Stimulated activated naive CD4-positive, alpha-beta T cell treated with Interleukin-2 at 50 U/mL for 16 hours (primary cell): ENCODE measurements around the gene ANKIB1.
"Not testable (repeated sequence)": the region's sequence is repeated elsewhere in the genome, so short reads cannot be mapped to it uniquely, and the experiment has no call there.

Experiments used
- DNase-seq: peaks from one replicate; lab custom pipeline; 2025; lab: John Stamatoyannopoulos, UW

Gene ANKIB1

DNA sequence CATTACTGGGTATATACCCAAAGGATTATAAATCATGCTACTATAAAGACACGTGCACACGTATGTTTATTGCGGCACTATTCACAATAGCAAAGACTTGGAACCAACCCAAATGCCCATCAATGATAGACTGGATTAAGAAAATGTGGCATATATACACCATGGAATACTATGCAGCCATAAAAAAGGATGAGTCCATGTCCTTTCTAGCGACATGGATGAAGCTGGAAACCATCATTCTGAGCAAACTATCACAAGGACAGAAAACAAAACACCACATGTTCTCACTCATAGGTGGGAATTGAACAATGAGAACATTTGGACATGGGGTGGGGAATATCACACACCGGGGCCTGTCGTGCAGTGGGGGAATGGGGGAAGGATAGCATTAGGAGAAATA, 164.4 kb downstream of the ANKIB1 start:
- DNase-seq, result not testable (repeated sequence)

GRCh38 chr7:92412745-92413144, 167.0 kb downstream of the ANKIB1 start:
- no peak for DNase-seq

- DNase-seq, result no peak
Observed at GRCh38 chr7:92413550-92413949, 167.8 kb downstream of the ANKIB1 start.

DNA sequence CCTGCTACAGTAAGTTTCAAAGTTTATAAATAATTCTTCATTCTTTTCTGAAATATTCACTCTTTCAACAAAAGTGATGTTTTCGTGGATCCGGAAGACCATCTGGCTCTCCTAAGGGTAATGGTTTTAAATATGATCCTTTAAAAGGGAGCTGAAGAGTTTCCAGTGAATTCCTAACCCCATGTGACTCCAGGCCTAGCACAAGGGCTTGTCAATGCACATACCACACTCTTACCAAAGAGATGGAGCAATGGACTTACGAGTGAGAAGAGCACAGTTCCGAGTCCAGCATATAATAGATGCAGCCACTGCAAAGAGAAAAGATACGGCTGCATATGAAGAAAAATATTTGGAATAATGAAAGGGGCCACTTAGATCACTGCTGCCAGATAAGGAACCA, 169.5 kb downstream of the ANKIB1 start:
- DNase-seq, result no peak

DNA sequence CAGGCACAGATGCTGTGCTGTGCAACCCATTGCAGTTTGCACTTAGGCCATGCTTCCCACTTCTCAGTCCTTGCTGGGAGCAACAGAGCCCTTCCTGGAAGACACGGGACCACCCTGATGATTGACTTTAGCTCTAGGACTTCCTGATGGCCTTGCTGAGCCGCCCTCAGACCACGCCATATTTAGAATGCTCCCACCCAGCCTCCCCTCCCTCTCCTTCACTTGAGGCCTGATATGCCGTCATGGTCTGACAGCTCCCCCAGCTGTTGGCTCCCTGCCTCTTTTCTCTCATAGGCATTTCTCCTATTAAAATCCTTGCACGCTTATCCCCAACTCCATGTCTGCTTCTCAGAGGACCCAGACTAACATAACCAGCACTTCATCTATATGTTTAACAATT, 172.1 kb downstream of the ANKIB1 start:
- no peak for DNase-seq

DNA sequence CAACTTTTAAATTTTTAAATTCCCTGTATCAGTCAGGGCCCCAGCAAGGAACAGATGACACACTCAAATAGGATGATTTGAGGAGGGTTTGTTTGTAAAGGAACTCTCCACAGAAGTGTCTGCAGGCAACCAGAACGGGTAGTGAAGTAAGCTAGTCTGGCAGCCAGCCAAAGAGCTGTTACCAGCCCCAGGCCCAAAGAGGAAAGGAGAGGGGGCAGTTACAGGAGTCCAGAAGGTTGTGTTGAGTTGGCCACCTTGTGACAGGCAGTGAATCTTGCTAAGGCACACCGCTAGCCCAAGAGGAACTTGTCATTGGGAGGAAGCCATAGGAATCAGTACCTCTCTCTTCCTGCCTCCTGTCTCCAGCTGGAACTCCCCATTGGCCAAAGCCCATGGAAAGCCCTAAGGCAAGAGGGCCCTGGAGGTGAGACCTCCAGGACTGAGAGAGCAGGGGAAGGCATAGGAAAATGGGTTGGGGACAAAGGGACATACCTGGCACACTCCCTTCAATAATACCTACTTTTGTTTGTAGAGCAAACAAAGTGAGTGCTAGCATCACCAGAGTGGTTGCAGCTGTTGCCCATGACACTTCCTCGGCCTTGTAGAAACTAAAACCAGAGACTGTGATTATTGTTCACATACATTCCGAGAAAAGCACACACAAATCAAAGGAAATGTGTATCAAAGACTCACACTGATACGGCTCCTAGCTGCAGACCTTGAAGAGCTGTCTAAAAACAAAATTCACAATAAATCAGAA, 176.1 kb downstream of the ANKIB1 start:
- DNase-seq, result no peak

DNA sequence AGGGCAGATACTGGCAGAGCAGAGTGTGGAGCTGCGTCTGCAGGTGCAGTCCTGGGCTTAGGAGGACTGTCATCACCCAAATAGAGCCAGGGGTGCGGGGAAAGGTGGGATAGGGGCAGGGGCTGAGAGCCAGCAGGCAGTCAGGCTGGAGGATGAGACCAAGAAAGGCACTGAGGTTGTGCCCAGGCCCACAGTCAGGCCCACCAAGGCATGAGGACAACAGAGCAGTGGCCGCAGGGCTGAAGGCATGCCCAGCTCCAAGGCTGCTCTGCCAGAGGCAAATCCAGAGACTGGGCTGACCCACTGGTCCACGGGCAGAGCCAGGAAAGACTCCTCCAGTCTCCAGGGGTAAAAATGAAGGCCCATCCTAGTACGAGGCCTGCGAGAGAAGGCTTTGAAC, 177.2 kb downstream of the ANKIB1 start:
- no peak for DNase-seq

- DNase-seq, result no peak
Observed at GRCh38 chr7:92423710-92424131, 177.9 kb downstream of the ANKIB1 start.

DNA sequence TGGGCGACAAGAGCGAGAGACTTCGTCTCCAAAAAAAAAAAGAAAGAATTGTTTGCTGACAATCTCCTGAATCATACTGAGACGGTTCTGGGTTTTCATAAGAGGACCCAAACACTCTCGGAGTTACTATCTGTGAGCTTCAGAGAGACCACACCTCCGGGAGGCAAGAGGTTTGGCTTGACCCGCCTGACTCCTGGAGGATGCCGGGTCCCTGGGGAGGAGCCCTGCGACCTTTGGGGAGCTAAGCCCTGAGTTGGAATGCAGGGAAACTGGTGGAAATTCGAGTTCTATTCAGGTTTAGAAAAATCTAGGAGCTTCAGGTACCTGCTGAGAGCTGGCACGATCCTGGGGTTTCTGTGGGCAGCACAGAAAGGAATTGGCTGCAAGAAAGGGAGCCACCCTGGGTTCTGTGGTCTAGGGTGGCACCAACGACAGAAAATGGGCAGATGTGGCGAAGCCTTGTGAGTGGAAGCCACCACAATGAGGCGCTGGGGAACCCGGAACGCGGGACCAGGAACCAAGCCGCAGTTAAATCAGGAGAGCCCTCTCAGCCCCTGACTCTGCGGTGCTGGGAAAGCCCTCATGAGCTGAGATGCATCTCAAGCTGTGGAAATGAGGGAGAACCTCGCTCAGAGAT, 179.7 kb downstream of the ANKIB1 start:
- DNase-seq, result no peak

GRCh38 chr7:92427193-92427592, 181.4 kb downstream of the ANKIB1 start:
- DNase-seq, result no peak

DNA sequence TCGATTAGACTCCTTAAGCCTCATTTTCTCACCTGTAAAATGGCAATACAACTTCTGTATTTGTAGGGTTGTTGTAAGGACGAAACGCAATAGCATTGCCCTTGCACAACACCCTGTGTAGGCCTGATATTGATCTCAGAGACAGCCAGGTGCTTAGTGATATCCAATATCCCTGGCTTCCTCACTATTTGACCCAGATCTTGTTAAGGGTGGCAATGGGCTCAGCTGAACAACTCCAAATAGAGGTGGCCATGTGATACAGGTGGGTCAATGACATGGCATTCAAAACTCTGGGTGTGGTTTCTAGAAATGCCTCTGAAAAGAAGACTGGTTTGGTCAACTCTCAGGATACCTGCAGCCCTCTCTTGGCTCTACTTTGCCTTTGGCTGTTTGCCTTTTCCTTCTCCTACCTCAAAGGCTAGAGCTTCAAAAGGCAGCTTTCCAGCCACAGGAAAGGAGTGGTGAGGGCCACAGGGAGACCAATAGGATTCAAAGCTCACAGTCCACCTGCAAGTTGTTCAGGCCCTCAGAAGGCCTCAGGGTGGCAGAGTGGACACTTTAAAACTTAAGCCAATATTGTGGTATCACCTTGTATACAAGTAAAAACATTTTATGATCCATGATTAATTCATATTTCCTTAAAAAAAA, 186.6 kb downstream of the ANKIB1 start:
- no peak for DNase-seq

DNA sequence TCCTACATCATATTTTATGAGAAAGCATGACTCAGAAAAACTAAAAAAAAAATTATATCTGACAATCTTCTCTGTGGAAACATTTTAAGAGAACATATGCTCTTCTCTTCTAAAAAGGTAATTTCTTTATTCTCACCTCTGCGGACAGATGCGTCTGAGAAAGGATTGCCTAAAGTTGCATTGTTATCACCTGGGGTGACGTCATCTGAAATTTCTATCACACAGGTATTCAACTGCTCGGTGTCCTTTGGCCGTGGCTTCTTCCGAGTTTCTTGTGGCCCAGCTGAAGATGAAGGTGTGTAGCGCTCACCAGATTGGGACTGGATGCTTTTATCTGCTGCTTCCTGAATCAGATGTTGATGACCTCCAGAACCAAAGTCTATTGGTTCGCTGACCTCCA, 187.2 kb downstream of the ANKIB1 start:
- no peak for DNase-seq

DNA sequence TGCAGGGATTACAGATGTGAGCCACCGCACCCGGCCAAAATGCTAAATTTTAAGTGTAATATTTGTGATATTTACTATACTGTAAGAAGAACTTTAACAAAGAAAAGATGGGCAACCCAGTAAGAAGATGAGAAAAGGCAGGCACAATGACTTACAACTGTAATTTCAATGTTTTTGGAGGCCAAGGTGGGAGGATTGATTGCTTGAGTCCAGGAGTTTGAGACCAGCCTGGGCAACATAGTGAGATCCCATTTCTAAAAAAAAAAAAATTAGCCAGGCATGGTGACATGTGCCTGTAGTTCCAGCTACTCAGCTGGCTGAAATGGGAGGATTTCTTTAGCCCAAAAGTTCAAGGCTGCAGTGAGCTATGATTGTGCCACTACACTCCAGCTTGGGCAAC, 189.8 kb downstream of the ANKIB1 start:
- DNase-seq, result no peak

DNA sequence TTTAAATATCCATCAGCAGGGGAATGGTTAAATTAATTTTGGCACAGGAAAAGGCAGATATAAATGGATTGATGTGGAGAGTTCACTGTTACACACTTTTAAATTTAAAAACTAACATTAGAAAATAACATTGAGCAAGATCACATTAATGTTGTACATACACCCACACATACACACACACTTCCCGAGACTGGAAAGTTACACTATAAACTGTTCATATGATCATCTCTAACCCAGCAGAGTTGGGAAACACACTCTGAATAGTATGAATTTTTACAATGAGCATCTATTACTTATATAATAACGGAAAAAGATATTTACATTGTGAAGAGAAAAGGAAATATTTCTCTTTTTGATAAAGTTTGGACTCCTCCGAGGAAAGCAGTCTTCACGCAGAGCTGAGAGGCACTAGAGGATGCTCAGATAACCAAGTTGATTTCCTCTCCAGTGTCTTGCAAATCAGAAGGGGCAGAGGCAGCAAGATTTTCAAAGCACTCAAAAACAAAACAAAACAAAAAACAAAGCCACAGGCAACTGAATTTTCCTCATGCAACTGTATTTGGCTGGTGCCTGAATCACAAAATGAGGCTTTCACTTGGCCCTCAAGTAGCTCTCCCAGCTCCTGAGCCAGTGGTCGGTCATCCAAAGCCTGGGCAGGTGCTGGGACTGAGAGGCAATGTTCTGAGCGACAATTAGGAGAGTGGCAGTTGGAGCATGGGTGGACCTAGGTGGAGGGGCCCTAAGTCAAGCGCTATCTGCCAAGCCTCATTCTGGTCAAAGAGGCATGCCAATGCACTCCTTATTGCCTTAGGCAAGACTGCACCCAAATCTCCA, 191.1 kb downstream of the ANKIB1 start:
- DNase-seq, result no peak

- no peak for DNase-seq
Observed at GRCh38 chr7:92437956-92438491, 192.2 kb downstream of the ANKIB1 start.

- not testable (repeated sequence) for DNase-seq
Observed at GRCh38 chr7:92442720-92443119, 196.9 kb downstream of the ANKIB1 start.

GRCh38 chr7:92446869-92447344, 201.1 kb downstream of the ANKIB1 start:
- DNase-seq, result no peak

DNA sequence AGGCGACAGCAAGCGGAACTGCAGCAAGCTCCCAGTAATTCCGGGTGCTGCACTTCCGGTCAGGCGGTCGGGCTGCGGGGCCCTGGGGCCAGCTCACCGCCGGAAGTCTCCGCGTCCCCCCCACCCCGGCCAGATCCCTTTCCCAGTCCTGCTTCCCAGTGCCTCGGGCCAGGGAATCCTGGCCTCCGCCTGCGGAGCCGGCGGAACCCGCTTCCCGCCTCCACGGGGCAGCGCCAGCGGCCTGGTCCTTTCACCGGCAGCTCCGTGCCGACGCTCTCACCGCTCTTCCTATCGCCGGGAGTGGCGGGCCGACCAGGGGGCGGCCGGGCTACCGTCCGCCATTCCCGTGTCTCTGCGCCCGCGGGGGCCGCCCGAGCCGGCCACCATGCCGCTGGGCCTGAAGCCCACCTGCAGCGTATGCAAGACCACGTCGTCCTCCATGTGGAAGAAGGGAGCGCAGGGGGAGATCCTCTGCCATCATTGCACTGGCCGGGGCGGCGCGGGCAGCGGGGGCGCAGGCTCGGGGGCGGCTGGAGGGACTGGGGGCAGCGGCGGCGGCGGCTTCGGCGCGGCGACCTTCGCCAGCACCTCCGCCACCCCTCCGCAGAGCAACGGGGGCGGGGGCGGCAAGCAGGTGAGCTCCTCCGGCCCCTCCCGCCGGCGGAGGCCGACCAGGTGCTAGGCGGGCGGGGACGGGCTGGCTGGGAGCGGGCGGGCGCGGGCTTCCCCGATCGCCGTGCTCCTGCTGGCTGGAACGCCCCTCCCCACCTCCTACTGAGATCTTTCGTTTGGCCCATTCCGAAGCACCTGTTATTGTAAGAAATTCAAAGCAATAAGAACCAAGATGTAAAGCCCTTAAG, 201.8 kb downstream of the ANKIB1 start, which contains the start of gene GATAD1:
GATAD1 (plus strand) TSS at position 138 of the 860 bp plus-strand sequence; CDS start at position 386, 248 bp downstream.
- peak; percentile 76 for DNase-seq

DNA sequence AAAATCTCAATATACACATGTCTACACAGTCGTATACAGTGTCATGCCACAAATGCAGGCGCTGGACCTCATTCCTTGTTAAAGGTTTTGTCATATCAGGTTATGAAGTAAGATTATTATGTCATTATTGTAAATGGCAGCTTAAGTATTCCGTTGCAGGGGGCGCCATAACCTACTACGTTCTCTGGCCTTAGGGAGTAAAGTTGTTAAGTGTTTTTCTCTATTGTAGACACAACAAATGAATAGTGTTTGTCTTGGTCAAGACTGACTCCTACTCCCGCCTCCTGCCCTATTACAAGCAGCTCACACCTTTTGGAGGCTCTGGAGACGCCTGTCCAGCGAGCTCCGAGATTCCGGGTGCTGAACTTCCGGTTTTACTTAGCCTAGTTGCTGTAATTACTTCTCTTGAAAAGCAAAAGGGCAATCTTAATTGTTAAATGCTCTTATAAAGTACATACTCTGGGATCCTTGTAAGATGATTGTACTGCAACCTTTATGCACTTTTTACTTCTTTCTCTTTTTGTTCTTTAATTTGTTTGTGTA, 202.5 kb downstream of the ANKIB1 start:
- peak; percentile 55 for DNase-seq
